DOHH2 (cell line): ENCODE results near the gene ZFPM1.

Experiments
- CTCF ChIP-seq: fragments of 200-600 bp; sonication (generic); IDR thresholded peaks from one replicate; pipeline ENCODE4 v1.5.1; 2014; ENCODE audit warnings: antibody characterized with exemption, mild to moderate bottlenecking, low read depth, low read length; ENCODE audit not compliant: poor library complexity, severe bottlenecking
- EZH2phosphoT487 ChIP-seq: fragments of 200-600 bp; sonication (generic); IDR thresholded peaks from 2 replicates; pipeline ENCODE4 v1.6.1; 2017; ENCODE audit warnings: borderline replicate concordance, mild to moderate bottlenecking, antibody characterized with exemption, low read length, moderate library complexity, mixed read lengths

DNA sequence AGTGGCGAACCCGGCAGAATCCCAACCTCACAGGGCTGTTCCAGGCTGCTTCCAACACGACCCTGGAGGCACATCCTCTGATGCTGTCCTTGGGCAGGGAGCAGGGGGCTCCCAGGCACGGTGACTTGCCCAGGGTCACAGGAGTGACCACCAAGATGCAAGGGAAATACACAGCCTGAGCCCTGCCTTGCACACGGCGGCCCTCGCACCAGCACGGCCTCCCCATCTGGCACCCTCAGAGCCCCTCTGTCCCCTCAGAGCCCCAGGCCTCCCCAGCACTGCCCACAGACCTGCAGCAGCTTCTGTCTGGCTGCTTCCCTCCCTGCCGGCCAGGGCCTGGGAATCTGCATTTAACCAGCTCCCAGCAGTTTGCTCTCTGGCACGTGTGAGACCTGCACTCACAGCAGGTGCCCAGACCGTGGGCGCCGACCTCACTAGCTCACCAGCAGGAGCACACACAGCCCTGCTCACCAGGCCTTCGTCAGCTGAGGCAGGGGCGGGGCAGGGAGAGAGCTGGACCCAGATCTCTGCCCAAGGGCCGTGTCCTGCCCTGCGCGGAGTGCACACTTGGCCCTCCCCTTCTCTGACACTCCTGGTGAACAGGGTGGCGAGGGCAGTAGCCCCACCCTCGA is 87.4 kb downstream of the ZFPM1 start:
- no peak for TF ChIP-seq CTCF
- no peak for TF ChIP-seq EZH2phosphoT487
